IgD-negative memory B cell (primary cell): ENCODE results near the gene ARHGEF1. TPM values are rescaled to one million over a fixed set of nuclear protein-coding genes. Genes with fewer than 3 reads are reported as not detected.
"Not testable (repeated sequence)": the region's sequence is repeated elsewhere in the genome, so short reads cannot be mapped to it uniquely, and the experiment has no call there.

Source experiments
- H3K27ac Mint-ChIP-seq, 3 donors: one replicate each; pipeline ENCODE4 v1.8.0; 2020 to 2022; ENCODE audit warnings: mild to moderate bottlenecking in 3 of 3, mixed read lengths in 3 of 3, moderate library complexity in 1 of 3
- H3K27me3 Mint-ChIP-seq: one replicate; pipeline ENCODE4 v1.8.0; 2021; ENCODE audit warnings: mixed read lengths
- H3K36me3 Mint-ChIP-seq: one replicate; pipeline ENCODE4 v1.8.0; 2020; ENCODE audit warnings: mild to moderate bottlenecking, mixed read lengths
- H3K4me1 Mint-ChIP-seq, 3 donors: one replicate each; pipeline ENCODE4 v1.8.0; 2020 to 2022; ENCODE audit warnings: mixed read lengths in 3 of 3, mild to moderate bottlenecking in 1 of 3
- H3K4me3 Mint-ChIP-seq, 4 donors: one replicate each; pipeline ENCODE4 v1.8.0; 2020 to 2022; ENCODE audit warnings: mild to moderate bottlenecking in 4 of 4, mixed read lengths in 4 of 4, moderate library complexity in 3 of 4
- H3K9me3 Mint-ChIP-seq, 3 donors: one replicate each; pipeline ENCODE4 v1.8.0; 2020 to 2021; ENCODE audit warnings: mixed read lengths in 3 of 3, mild to moderate bottlenecking in 1 of 3
- polyA plus RNA-seq: library from polyadenylated mRNA; unstranded; fragments of 300-500 nt; fragmentation: Illumina TruSeq; gene quantifications from one replicate; pipeline ENCODE4 v1.2.3, GENCODE V29; 2021

Gene ARHGEF1
- polyA plus RNA-seq, 1 donor from 2014 or later, result 203 TPM

DNA sequence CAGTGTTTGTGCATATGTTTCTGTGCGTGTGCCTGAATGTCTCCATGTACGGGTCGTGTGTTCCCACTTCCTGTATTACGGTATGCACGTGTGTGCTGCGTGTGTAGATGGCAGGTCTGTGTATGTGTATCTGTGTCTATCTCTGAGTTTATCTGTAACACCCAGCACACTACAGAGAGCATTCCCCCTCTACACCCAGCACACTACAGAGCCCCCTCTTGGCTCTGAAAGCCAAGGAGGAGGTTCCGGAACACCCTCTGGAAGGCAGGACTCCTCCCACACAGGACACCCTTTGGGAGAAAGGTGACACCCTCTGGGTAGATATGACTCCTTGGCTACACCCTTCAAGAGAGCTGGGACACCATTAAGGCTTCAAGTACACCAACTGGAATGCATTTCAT lies 47.3 kb downstream of the ARHGEF1 start:
- Mint-ChIP-seq H3K27ac (peak overlapping the region in 1 of 3 donors; percentile 23), H3K27me3 (peaks cover 16% of the 10 kb centered on the region), H3K36me3 (no peaks in the 10 kb centered on the region), H3K4me3 (peak overlapping the region in 2 of 4 donors; percentile 64 to 97), H3K4me1 (peaks cover 24 to 42% (median 38%) of the 10 kb centered on the region in 3 donors), H3K9me3 (no peaks in the 10 kb centered on the region)

DNA sequence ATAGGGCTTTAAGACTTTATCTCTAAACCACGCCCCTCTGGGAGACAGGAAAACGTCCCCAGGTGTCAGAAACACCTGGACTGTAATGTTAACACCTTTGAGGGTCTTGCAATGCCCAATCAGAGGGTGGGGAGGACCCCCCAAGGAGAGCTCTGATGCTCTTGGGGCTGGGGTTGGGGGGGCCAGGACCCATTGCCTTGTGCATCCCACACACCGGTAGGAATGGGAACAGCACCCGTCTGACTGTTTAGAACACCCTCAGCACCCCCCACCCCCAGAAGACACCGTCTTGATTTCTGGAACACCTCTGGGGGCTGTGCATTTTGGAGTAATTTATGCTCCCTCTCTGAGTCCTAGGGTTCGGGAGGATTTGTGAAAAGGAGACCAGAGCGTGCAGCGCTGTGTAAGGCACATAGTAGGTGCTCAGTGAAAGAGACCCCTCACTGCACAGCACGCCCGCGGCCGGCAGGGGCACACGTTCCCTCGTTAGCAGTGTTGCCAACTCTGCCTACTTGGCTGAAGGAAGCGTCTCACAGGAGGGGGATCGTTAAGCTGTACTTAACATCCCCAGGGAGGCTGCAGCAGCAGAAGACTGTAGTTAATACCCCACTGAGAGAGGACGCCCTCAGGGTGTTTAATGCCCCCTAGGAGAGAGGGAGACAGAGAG lies 48.1 kb downstream of the ARHGEF1 start:
- Mint-ChIP-seq H3K27ac (peak overlapping the region; percentile 23 to 53 (median 25)), H3K27me3 (peaks cover 17% of the 10 kb centered on the region), H3K9me3 (no peaks in the 10 kb centered on the region), H3K4me1 (peaks cover 24 to 42% (median 39%) of the 10 kb centered on the region in 3 donors), H3K36me3 (no peaks in the 10 kb centered on the region), H3K4me3 (peak overlapping the region in 2 of 4 donors; percentile 55 to 64)

DNA sequence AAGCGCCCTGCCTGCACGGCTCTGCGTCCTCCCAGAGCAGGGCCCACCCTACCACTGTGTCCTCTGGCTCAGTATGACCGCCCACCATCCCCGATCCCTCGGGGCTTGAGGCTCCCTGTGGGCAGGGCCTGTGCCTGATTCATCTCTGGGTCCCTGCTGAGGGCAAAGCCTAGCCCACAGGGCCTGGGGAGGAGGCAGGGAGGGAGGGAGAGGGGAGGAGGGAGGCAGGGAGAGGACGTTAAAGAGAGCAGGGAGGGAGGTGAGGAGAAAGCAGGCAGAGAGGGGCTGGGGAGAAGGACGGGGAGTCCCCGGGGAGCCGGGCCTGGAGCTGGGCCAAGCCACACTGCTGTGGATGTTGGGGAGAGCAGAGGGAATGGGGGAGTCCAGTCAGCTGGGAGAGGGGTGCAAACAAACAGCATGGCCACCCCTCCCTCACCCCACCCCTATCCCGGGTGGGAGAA lies 49.3 kb downstream of the ARHGEF1 start:
- H3K4me3 Mint-ChIP-seq, result no peak overlapping the region
- H3K36me3 Mint-ChIP-seq, result no peaks in the 10 kb centered on the region
- no peak overlapping the region for H3K27ac Mint-ChIP-seq
- H3K9me3 Mint-ChIP-seq, result no peaks in the 10 kb centered on the region
- peaks cover 18% of the 10 kb centered on the region for H3K27me3 Mint-ChIP-seq
- peaks cover 25 to 48% (median 46%) of the 10 kb centered on the region in 3 donors for H3K4me1 Mint-ChIP-seq

DNA sequence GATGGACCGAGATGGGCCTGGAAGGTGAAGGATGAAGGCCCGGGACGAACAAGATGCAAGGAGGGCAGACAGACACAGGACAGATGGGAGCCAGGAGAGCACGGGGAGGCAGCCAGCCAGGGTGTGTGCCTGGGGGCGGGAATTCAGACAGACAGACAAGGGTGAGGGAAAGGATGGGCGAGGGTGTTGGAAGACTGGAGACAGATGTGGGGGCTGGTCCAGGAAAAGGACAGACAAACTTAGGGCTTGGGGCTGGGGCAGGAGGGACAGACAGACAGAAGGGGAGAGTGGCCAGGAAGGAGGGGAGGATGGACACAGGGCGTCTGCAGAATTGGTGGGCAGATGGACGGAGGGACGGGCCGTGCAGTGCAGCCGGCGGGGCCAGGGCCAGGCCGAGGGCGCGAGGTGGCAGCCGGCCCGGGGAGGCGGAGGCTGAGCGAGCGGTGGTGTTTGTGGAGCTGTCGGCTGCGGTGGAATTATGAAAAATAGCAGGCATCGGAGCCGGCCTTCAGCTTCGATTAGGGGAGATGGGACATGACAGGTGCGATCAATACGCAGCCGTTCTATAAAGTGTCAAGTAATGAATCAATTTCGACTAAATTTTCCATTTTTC lies 49.8 kb downstream of the ARHGEF1 start:
- Mint-ChIP-seq H3K36me3 (no peaks in the 10 kb centered on the region), H3K27me3 (peaks cover 18% of the 10 kb centered on the region), H3K4me1 (peaks cover 29 to 51% (median 50%) of the 10 kb centered on the region in 3 donors), H3K27ac (peak overlapping the region in 1 of 3 donors; percentile 98), H3K4me3 (peak overlapping the region in 1 of 4 donors; percentile 5), H3K9me3 (no peaks in the 10 kb centered on the region)

DNA sequence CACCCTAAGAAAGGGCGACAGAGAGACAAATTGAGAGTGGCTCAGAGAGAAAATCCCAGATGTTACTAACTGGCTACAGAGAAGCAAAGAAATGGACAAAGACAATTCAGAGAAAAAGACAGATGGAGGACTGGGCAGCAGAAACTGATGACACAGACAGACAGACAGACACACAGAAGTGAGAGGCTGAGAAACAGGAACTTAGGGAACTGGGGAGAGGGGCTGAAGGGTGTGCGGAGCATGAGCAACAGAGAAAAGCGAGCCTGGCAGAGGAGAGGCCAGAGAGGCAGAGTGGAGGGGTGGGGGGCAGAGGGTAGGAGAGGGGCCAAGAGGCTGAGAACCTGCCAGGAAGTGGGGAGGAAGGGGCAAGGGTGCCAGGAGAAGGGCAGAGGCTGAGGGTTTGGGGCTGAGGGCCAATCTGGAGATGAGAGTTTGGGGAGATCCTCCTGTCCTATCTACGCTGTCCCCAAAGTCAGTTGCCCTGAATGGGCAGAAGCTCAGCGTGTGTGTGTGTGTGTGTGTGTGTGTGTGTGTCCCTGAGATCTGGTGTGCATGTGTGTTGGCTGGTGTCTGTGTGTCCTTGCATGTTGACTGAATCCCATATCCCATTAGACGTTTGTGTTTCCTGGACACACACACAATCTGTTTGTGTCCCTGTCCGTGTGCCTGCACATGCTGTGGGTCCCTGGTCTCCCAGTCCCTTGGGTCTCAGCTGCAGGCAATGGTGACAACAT lies 50.9 kb downstream of the ARHGEF1 start:
- peak overlapping the region in 3 of 4 donors; percentile 15 to 32 (median 16) for H3K4me3 Mint-ChIP-seq

DNA sequence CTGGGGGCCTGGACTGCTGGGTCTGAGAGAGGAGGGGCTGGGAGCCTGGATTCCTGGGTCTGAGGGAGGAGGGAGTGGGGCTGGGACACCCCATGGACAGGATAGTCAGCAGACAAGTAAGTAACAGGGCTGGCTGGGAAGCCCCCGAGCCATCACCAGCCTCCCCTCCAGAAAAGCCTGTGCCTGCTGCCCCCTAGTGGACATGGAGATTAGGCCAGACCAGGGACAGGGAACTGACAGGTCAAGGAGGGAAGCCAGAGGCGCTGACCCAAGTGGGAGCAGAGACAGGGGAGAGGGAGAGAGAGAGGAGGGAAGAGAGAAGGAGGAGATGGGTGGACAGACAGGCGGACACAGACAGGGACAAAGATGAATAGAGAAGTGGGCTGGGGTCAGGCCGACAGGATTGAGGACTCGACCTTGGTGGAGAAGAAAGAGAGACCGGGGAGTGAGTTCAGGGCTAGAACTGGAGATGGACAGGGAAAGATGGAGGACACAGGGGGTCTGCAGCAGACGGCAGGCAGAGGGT lies 51.9 kb downstream of the ARHGEF1 start:
- H3K4me1 Mint-ChIP-seq, result peaks cover 27 to 41% (median 40%) of the 10 kb centered on the region in 3 donors
- H3K4me3 Mint-ChIP-seq, result peak overlapping the region in 3 of 4 donors; percentile 31 to 72 (median 37)
- H3K27ac Mint-ChIP-seq, result peak overlapping the region; percentile 67 to 98 (median 71)
- peaks cover 11% of the 10 kb centered on the region for H3K27me3 Mint-ChIP-seq
- H3K36me3 Mint-ChIP-seq, result no peaks in the 10 kb centered on the region
- no peaks in the 10 kb centered on the region for H3K9me3 Mint-ChIP-seq

More for the DNA sequence above, 50.9 kb downstream of the ARHGEF1 start:
- no peaks in the 10 kb centered on the region for H3K36me3 Mint-ChIP-seq
- peak overlapping the region; percentile 6 to 98 (median 12) for H3K27ac Mint-ChIP-seq
- peaks cover 29 to 49% (median 48%) of the 10 kb centered on the region in 3 donors for H3K4me1 Mint-ChIP-seq
- peaks cover 16% of the 10 kb centered on the region for H3K27me3 Mint-ChIP-seq
- H3K9me3 Mint-ChIP-seq, result no peaks in the 10 kb centered on the region

DNA sequence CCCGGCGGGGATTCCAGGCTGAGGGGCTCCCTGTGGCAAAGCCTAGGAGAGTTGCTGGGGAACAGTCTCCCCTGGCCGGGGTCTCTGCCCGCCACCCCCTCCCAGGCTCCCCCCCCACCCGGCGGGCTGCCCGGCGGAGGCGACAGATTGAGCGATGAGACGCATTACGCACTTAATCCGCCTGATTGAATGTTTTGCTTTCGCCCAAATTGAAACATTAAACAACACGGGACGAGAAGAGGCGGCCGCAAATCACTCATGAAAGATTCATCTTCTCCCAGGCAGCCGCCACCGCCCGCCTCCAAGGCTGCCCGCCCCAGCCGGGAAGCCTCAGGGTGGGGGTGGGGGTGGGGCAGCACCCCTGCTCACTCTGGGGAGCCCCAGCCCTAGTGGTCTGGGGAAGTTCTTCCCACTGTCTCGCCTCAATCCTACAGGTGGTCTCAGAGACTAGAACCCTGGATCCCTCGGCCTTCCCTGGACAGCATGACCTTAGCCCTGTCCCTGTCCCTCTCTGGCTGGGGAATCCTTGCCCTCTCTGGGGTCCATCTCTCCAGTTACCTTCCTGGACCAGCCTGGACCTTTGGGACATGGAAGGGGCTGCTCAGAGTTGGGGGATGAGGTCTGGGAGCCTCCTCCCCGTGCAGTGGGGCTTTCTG lies 52.9 kb downstream of the ARHGEF1 start:
- Mint-ChIP-seq H3K4me3 (no peak overlapping the region), H3K4me1 (peaks cover 19 to 39% (median 32%) of the 10 kb centered on the region in 3 donors), H3K27ac (peak overlapping the region; percentile 59 to 98 (median 67))

GRCh38 chr19:41936416-41936850 lies 53.4 kb downstream of the ARHGEF1 start:
- no peaks in the 10 kb centered on the region for H3K9me3 Mint-ChIP-seq
- H3K27ac Mint-ChIP-seq, result peak overlapping the region; percentile 13 to 87 (median 59)
- peaks cover 7% of the 10 kb centered on the region for H3K27me3 Mint-ChIP-seq
- H3K36me3 Mint-ChIP-seq, result no peaks in the 10 kb centered on the region
- peak overlapping the region in 2 of 4 donors; percentile 18 to 38 for H3K4me3 Mint-ChIP-seq
- H3K4me1 Mint-ChIP-seq, result peaks cover 19 to 40% (median 33%) of the 10 kb centered on the region in 3 donors

More for the DNA sequence above, 52.9 kb downstream of the ARHGEF1 start:
- Mint-ChIP-seq H3K27me3 (peaks cover 7% of the 10 kb centered on the region), H3K36me3 (no peaks in the 10 kb centered on the region), H3K9me3 (no peaks in the 10 kb centered on the region)

- Mint-ChIP-seq H3K4me3 (peak overlapping the region in 2 of 4 donors; percentile 38 to 61), H3K36me3 (no peaks in the 10 kb centered on the region), H3K27ac (peak overlapping the region in 2 of 3 donors; percentile 38 to 87), H3K4me1 (peaks cover 23 to 42% (median 36%) of the 10 kb centered on the region in 3 donors), H3K27me3 (peaks cover 7% of the 10 kb centered on the region), H3K9me3 (no peaks in the 10 kb centered on the region)
Observed at GRCh38 chr19:41936961-41937360, 54.0 kb downstream of the ARHGEF1 start.

GRCh38 chr19:41937525-41938468 lies 54.8 kb downstream of the ARHGEF1 start:
- Mint-ChIP-seq H3K27ac (peak overlapping the region in 1 of 3 donors; percentile 38), H3K36me3 (no peaks in the 10 kb centered on the region), H3K4me1 (peaks cover 25 to 40% (median 38%) of the 10 kb centered on the region in 3 donors), H3K4me3 (peak overlapping the region; percentile 32 to 61 (median 58)), H3K9me3 (no peaks in the 10 kb centered on the region), H3K27me3 (peaks cover 7% of the 10 kb centered on the region)

- not testable (repeated sequence) for H3K27me3 Mint-ChIP-seq, H3K9me3 Mint-ChIP-seq, H3K36me3 Mint-ChIP-seq
- Mint-ChIP-seq H3K4me3 (peak overlapping the region in 1 of 4 donors; percentile 19), H3K27ac (peak overlapping the region in 1 of 3 donors; percentile 96), H3K4me1 (peaks cover 27 to 43% (median 38%) of the 10 kb centered on the region in 3 donors)
Observed at GRCh38 chr19:41939209-41939608, 56.2 kb downstream of the ARHGEF1 start.

- peak overlapping the region; percentile 71 to 93 (median 88) for H3K4me3 Mint-ChIP-seq
- no peaks in the 10 kb centered on the region for H3K9me3 Mint-ChIP-seq
- H3K27ac Mint-ChIP-seq, result peak overlapping the region in 2 of 3 donors; percentile 85 to 96
- peaks cover 4% of the 10 kb centered on the region for H3K27me3 Mint-ChIP-seq
- H3K4me1 Mint-ChIP-seq, result peaks cover 27 to 43% (median 39%) of the 10 kb centered on the region in 3 donors
- H3K36me3 Mint-ChIP-seq, result no peaks in the 10 kb centered on the region
Observed at GRCh38 chr19:41939861-41940730, 57.1 kb downstream of the ARHGEF1 start.
